ENCODE results near the gene AMER2.

- TF ChIP-seq CTCF (IDR thresholded peaks at IDR 0.05), result no peak
- TF ChIP-seq POLR2A (IDR thresholded peaks at IDR 0.05), result no peak
- TF ChIP-seq POLR2AphosphoS5 (IDR thresholded peaks at IDR 0.05), result no peak
Observed at GRCh38 chr13:25166306-25166705, 5.8 kb downstream of the AMER2 start.

Measured in sigmoid colon (tissue), 4 donors.